GM19238 (cell line): ENCODE data around the gene CPLX4.

Experiments
- DNase-seq: peaks from one replicate; pipeline ENCODE4 v3.0.0; 2011; ENCODE audit warnings: low spot score; ENCODE audit not compliant: insufficient read length

CPLX4 gene

GRCh38 chr18:59308248-59308937 lies 10.1 kb downstream of the CPLX4 start:
- peak; percentile 62 for DNase-seq

- no peak for DNase-seq
These were observed 11.8 kb downstream of the CPLX4 start for GRCh38 chr18:59306640-59307039.

- DNase-seq, result no peak
These were observed 13.2 kb downstream of the CPLX4 start for GRCh38 chr18:59305295-59305694.

GRCh38 chr18:59303656-59304195 lies 14.7 kb downstream of the CPLX4 start:
- no peak for DNase-seq

GRCh38 chr18:59303006-59303405 lies 15.4 kb downstream of the CPLX4 start:
- DNase-seq, result no peak

- DNase-seq, result no peak
These were observed 16.5 kb downstream of the CPLX4 start for GRCh38 chr18:59301929-59302328.

GRCh38 chr18:59300676-59301285 lies 17.7 kb downstream of the CPLX4 start:
- DNase-seq, result no peak

GRCh38 chr18:59298871-59299270 lies 19.6 kb downstream of the CPLX4 start:
- no peak for DNase-seq

- DNase-seq, result no peak
These were observed 25.1 kb downstream of the CPLX4 start for GRCh38 chr18:59293317-59293716.

- DNase-seq, result no peak
These were observed 32.1 kb downstream of the CPLX4 start for GRCh38 chr18:59286341-59286740.

- no peak for DNase-seq
These were observed 36.1 kb downstream of the CPLX4 start for GRCh38 chr18:59282341-59282740.

- no peak for DNase-seq
These were observed 38.7 kb downstream of the CPLX4 start for GRCh38 chr18:59279722-59280121.

GRCh38 chr18:59279193-59279592 lies 39.3 kb downstream of the CPLX4 start:
- DNase-seq, result no peak

- no peak for DNase-seq
These were observed 39.7 kb downstream of the CPLX4 start for GRCh38 chr18:59278793-59279192.

GRCh38 chr18:59276047-59276446 lies 42.4 kb downstream of the CPLX4 start:
- no peak for DNase-seq

GRCh38 chr18:59275406-59275949 lies 43.0 kb downstream of the CPLX4 start:
- no peak for DNase-seq

- DNase-seq, result no peak
These were observed 43.9 kb downstream of the CPLX4 start for GRCh38 chr18:59274533-59274928.

- DNase-seq, result no peak
These were observed 44.5 kb downstream of the CPLX4 start for GRCh38 chr18:59273759-59274532.

GRCh38 chr18:59272891-59273758 lies 45.3 kb downstream of the CPLX4 start, which contains the start of gene RAX:
TSS of gene RAX (minus strand) at chr18:59273454. CDS start at chr18:59273206, 248 bp downstream.
- DNase-seq, result no peak

GRCh38 chr18:59272221-59272888 lies 46.1 kb downstream of the CPLX4 start:
- DNase-seq, result no peak
